Stimulated activated CD8-positive, alpha-beta memory T cell treated with anti-CD3 and anti-CD28 coated beads, Interleukin-12 subunit alpha, Interleukin-12 subunit beta, amount 100 ng/mL, for 4 hours (primary cell): Measurements from ENCODE around the gene NOA1.
"Not testable (repeated sequence)": the region's sequence is repeated elsewhere in the genome, so short reads cannot be mapped to it uniquely, and the experiment has no call there.

ENCODE experiments used
- DNase-seq: peaks from one replicate; pipeline ENCODE4 v3.0.0-alpha.2; 2020; ENCODE audit warnings: low read depth

Gene NOA1

DNA sequence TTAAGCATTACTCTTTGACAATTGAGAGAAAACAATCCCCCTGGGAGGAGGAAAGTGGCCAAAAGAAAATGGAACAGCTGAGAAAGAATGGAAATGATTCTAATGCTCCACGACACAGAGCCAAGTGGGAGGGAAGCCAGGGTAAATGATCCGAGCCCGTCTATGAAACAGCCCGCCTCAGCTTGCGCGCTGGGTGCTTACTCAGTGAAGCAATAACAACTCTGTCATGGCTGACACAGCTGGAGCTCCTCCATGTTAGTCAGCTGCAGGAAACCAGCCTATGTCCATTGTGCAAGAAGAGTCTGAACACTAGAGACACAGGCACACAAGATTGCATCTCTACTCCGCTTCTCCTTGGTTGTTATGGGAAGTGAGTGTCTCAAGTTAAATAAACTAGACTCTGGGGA, 19.3 kb downstream of the NOA1 start:
- no peak for DNase-seq

DNA sequence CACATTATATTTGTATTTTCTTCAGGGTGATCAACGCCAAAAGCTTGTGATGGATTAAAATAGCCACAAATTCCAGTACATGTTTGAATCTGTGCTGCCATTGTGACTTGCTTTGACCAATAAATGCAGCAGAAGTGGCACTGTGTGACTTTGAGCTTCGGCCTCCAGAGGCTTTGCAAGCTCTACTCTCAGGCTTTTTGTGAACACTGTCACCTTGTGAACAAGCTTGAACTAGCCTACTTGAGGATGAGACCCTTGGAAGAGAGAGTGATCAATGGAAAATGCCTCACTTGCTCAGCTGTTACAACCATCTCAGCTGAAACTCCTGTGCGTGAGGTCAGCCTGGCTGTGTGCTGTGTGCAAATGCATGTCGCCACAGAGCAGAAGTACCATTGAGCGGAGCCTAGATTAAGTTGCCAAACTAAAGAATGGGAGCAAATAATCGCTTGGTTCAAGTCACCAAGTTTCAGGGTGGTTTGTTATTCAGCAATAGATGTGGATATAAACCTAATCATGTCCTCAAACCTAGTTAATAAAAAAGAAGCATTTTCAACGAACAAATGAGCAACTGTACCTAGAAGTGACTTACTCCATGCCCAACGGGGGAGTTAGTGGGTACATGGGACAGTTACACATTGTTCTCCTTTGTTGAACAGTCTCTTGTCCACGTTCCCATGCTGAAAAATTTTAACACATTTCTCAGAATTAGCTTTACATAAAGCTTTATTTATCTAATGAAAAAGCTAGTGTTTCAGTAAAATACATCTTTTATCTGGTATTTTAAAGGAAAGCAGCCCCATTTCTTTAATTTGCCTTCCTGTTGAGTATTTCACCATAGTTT, 23.5 kb downstream of the NOA1 start:
- DNase-seq: no peak

GRCh38 chr4:56941403-56941802, 36.0 kb downstream of the NOA1 start:
- DNase-seq: no peak

GRCh38 chr4:56940971-56941370, 36.4 kb downstream of the NOA1 start:
- DNase-seq: no peak

- DNase-seq: no peak
Observed at GRCh38 chr4:56940403-56940802, 37.0 kb downstream of the NOA1 start.

DNA sequence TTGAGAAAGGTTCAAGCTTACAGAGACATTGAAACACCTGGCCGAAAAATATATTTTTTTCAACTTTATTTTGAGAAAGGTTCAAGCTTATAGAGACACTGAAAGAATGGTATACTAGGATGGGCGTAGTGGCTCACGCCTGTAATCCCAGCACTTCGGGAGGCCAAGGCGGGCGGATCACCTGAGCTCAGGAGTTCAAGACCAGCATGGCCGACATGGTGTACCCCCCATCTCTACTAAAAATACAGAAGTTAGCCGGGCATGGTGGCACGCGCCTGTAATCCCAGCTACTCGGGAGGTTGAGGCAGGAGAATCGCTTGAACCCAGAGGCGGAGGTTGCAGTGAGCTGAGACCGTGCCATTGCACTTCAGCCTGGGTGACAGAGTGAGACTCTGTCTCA, 37.6 kb downstream of the NOA1 start:
- DNase-seq: not testable (repeated sequence)

- no peak for DNase-seq
Observed at GRCh38 chr4:56937262-56937661, 40.1 kb downstream of the NOA1 start.

- no peak for DNase-seq
Observed at GRCh38 chr4:56931924-56932323, 45.5 kb downstream of the NOA1 start.

DNA sequence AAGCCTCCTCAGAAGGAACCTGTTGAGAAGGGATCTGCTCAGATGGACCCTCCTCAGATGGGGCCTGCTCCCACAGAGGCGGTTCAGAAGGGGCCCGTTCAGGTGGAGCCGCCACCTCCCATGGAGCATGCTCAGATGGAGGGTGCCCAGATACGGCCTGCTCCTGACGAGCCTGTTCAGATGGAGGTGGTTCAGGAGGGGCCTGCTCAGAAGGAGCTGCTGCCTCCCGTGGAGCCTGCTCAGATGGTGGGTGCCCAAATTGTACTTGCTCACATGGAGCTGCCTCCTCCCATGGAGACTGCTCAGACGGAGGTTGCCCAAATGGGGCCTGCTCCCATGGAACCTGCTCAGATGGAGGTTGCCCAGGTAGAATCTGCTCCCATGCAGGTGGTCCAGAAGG, 46.8 kb downstream of the NOA1 start:
- no peak for DNase-seq

DNA sequence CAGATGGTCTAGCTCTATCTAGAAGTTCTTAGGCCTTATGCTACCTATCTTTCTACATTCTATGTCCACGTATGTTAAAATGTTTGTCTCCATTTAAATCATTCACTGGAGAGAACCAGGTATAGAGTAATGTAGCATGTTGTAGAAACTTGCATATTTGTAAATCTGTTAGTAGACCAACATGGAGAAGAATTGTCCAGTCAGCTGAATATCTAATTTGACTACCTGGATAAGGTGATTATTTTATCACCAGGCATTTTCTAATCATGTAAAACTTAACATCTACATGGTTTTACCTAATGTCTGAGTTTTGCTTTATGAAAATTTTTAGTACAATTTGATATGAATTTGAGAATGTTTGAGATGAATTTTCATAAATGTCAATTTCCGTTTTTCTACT, 50.2 kb downstream of the NOA1 start:
- no peak for DNase-seq

DNA sequence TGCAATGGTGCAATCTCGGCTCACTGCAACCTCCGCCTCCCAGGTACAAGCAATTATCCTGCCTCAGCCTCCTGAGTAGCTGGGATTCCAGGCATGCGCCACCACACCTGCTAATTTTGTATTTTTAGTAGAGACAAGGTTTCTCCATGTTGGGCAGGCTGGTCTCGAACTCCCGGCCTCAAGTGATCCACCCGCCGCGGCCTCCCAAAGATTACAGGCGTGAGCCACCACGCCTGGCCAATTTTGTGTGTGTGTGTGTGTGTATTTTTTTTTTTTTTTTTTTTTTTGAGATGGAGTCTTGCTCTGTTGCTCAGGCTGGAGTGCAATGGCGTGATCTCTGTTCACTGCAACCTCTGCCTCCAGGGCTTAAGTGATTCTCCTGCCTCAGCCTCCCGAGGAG, 62.4 kb downstream of the NOA1 start:
- DNase-seq: not testable (repeated sequence)

DNA sequence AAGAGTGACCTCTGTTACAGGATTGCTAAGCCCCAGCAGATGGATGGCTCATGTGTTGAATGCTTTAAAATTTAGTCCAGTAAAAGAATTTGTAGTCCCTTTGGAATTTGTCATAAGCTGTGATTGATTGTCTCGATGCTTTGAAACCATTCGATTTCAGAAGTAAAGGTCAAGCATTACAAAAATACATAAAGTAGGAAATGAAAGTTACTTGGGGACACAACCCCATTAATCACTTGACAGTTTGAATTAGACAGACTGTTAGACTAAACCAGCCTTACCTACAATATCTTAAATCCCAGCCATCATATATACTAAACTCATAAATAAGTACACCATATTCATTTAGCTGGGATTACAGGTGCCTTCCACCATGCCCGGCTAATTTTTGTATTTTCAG, 63.1 kb downstream of the NOA1 start:
- no peak for DNase-seq
